HEK293 (cell line): Measurements from ENCODE around the gene DCTN3.
A peak's percentile ranks its signal among the peaks of the same experiment; 100 is the strongest.

Source experiments
- CTCF ChIA-PET: fragments of 350-600 bp; formaldehyde crosslinking; extraction: SDS; loops from one replicate; lab custom pipeline; 2021; ENCODE audit warnings: antibody characterized with exemption; lab: Yijun Ruan, JAX
- POLR2A ChIA-PET: fragments of 300-600 bp; formaldehyde crosslinking; extraction: SDS; loops from one replicate; lab custom pipeline; 2020; ENCODE audit warnings: antibody characterized with exemption, inconsistent platforms; lab: Yijun Ruan, JAX
- H3K27ac ChIP-seq: fragments of 200-500 bp; sonication (Bioruptor generic); 2 replicates; pipeline ENCODE4 v1.5.1; 2014; ENCODE audit warnings: low read depth, low read length, control low read depth, inconsistent platforms; ENCODE audit errors: extremely low read depth
- H3K36me3 ChIP-seq, 2 experiments: fragments of 200-500 bp in 1 of 2; sonication (Bioruptor generic) in 1 of 2; 1 replicate in 1 of 2; 2 replicates in 1 of 2; pipeline ENCODE4 v1.5.1; 2014 to 2017; ENCODE audit warnings: inconsistent platforms in 2 of 2, low read length in 2 of 2; ENCODE audit not compliant: control insufficient read depth in 2 of 2, insufficient read depth in 1 of 2
- H3K4me1 ChIP-seq: fragments of 200-500 bp; sonication (Bioruptor generic); 2 replicates; pipeline ENCODE4 v1.5.1; 2014; ENCODE audit warnings: mild to moderate bottlenecking, low read length, inconsistent platforms; ENCODE audit not compliant: control insufficient read depth, insufficient read depth
- H3K4me3 ChIP-seq: 2 replicates; pipeline ENCODE4 v1.5.1; 2011; ENCODE audit warnings: low read depth, mild to moderate bottlenecking, control low read depth, low read length, moderate library complexity
- H3K9me3 ChIP-seq: fragments of 200-500 bp; sonication (Bioruptor generic); 2 replicates; pipeline ENCODE4 v1.5.1; 2014; ENCODE audit warnings: low read depth, low read length, inconsistent platforms; ENCODE audit not compliant: control insufficient read depth, insufficient read depth
- FEZF1 ChIP-seq: fragments of 450-650 bp; formaldehyde crosslinking; IDR thresholded peaks from 2 replicates; pipeline ENCODE4 v1.5.1; 2016; ENCODE audit warnings: missing biosample characterization, missing genetic modification characterization
- GLI4 ChIP-seq: fragments of 450-650 bp; formaldehyde crosslinking; IDR thresholded peaks from 2 replicates; pipeline ENCODE4 v1.5.1; 2016; ENCODE audit warnings: missing biosample characterization, missing genetic modification characterization
- HOXC10 ChIP-seq: sonication (generic); formaldehyde crosslinking; IDR thresholded peaks from 2 replicates; pipeline ENCODE4 v1.8.1; 2023; ENCODE audit warnings: mild to moderate bottlenecking, missing genetic modification reagents
- RBAK ChIP-seq: fragments of 450-650 bp; formaldehyde crosslinking; IDR thresholded peaks from 2 replicates; pipeline ENCODE4 v1.5.1; 2016; ENCODE audit warnings: missing biosample characterization, missing genetic modification characterization
- REPIN1 ChIP-seq: fragments of 450-650 bp; formaldehyde crosslinking; IDR thresholded peaks from 2 replicates; pipeline ENCODE4 v1.5.1; 2017; ENCODE audit warnings: missing biosample characterization, missing genetic modification characterization, low read depth
- SCRT1 ChIP-seq: fragments of 450-650 bp; formaldehyde crosslinking; IDR thresholded peaks from 2 replicates; pipeline ENCODE4 v1.5.1; 2016; ENCODE audit warnings: missing biosample characterization, missing genetic modification characterization, borderline replicate concordance
- SCRT2 ChIP-seq: fragments of 450-650 bp; formaldehyde crosslinking; IDR thresholded peaks from 2 replicates; pipeline ENCODE4 v1.5.1; 2016; ENCODE audit warnings: missing biosample characterization, missing genetic modification characterization
- SP7 ChIP-seq: fragments of 450-650 bp; formaldehyde crosslinking; IDR thresholded peaks from 2 replicates; pipeline ENCODE4 v1.5.1; 2016; ENCODE audit warnings: missing biosample characterization, missing genetic modification characterization
- YY1 ChIP-seq: fragments of 450-650 bp; formaldehyde crosslinking; IDR thresholded peaks from 2 replicates; pipeline ENCODE4 v1.5.1; 2018; ENCODE audit warnings: missing biosample characterization, missing genetic modification characterization
- ZBTB48 ChIP-seq: fragments of 450-650 bp; formaldehyde crosslinking; IDR thresholded peaks from 2 replicates; pipeline ENCODE4 v1.5.1; 2016; ENCODE audit warnings: missing biosample characterization, missing genetic modification characterization
- ZNF157 ChIP-seq: fragments of 450-650 bp; formaldehyde crosslinking; IDR thresholded peaks from 2 replicates; pipeline ENCODE4 v1.5.1; 2016; ENCODE audit warnings: missing biosample characterization, missing genetic modification characterization
- ZNF19 ChIP-seq: fragments of 450-650 bp; formaldehyde crosslinking; IDR thresholded peaks from 2 replicates; pipeline ENCODE4; 2016; ENCODE audit warnings: missing biosample characterization, missing genetic modification characterization, low read depth
- ZNF23 ChIP-seq: fragments of 450-650 bp; formaldehyde crosslinking; IDR thresholded peaks from 2 replicates; pipeline ENCODE4 v1.5.1; 2016; ENCODE audit warnings: missing biosample characterization, missing genetic modification characterization, borderline replicate concordance
- ZNF324 ChIP-seq: fragments of 450-650 bp; formaldehyde crosslinking; IDR thresholded peaks from 2 replicates; pipeline ENCODE4 v1.5.1; 2016; ENCODE audit warnings: missing biosample characterization, missing genetic modification characterization
- ZNF354C ChIP-seq: fragments of 450-650 bp; formaldehyde crosslinking; IDR thresholded peaks from 2 replicates; pipeline ENCODE4 v1.5.1; 2016; ENCODE audit warnings: missing biosample characterization, missing genetic modification characterization, low read depth, borderline replicate concordance
- ZNF394 ChIP-seq: fragments of 450-650 bp; formaldehyde crosslinking; IDR thresholded peaks from 2 replicates; pipeline ENCODE4 v1.5.1; 2016; ENCODE audit warnings: missing biosample characterization, missing genetic modification characterization, mild to moderate bottlenecking, moderate library complexity, borderline replicate concordance
- ZNF510 ChIP-seq: fragments of 450-650 bp; formaldehyde crosslinking; IDR thresholded peaks from 2 replicates; pipeline ENCODE4 v1.5.1; 2018; ENCODE audit warnings: mild to moderate bottlenecking, missing genetic modification characterization, missing biosample characterization; ENCODE audit not compliant: insufficient replicate concordance
- ZNF624 ChIP-seq: fragments of 450-650 bp; formaldehyde crosslinking; IDR thresholded peaks from 2 replicates; pipeline ENCODE4 v1.5.1; 2017; ENCODE audit warnings: missing biosample characterization, missing genetic modification characterization
- ZNF654 ChIP-seq: fragments of 450-650 bp; formaldehyde crosslinking; IDR thresholded peaks from 2 replicates; pipeline ENCODE4 v1.5.1; 2016; ENCODE audit warnings: low read depth, missing biosample characterization, missing genetic modification characterization
- ZNF664 ChIP-seq: fragments of 450-650 bp; formaldehyde crosslinking; IDR thresholded peaks from 2 replicates; pipeline ENCODE4 v1.5.1; 2016; ENCODE audit warnings: missing biosample characterization, missing genetic modification characterization
- ZNF768 ChIP-seq: fragments of 450-650 bp; formaldehyde crosslinking; IDR thresholded peaks from 2 replicates; pipeline ENCODE4 v1.5.1; 2018; ENCODE audit warnings: missing biosample characterization, mild to moderate bottlenecking, missing genetic modification characterization
- ZNF776 ChIP-seq: fragments of 450-650 bp; formaldehyde crosslinking; IDR thresholded peaks from 2 replicates; pipeline ENCODE4 v1.5.0; 2017; ENCODE audit warnings: missing biosample characterization, missing genetic modification characterization, borderline replicate concordance
- TF ChIP-seq, protein P1 (sequence below): fragments of 450-650 bp; formaldehyde crosslinking; IDR thresholded peaks from 2 replicates; pipeline ENCODE4 v1.5.1; 2017; ENCODE audit warnings: missing biosample characterization, missing genetic modification characterization
- TF ChIP-seq, protein P2 (sequence below): fragments of 450-650 bp; formaldehyde crosslinking; IDR thresholded peaks from 2 replicates; pipeline ENCODE4 v1.5.1; 2016; ENCODE audit warnings: missing biosample characterization, missing genetic modification characterization
- TF ChIP-seq, protein P3 (sequence below): fragments of 450-650 bp; formaldehyde crosslinking; IDR thresholded peaks from 2 replicates; pipeline ENCODE4 v1.5.1; 2016; ENCODE audit warnings: missing biosample characterization, missing genetic modification characterization
- TF ChIP-seq, protein P4 (sequence below): fragments of 450-650 bp; formaldehyde crosslinking; IDR thresholded peaks from 2 replicates; pipeline ENCODE4 v1.5.1; 2016; ENCODE audit warnings: missing biosample characterization, missing genetic modification characterization
- TF ChIP-seq, protein P5 (sequence below): fragments of 450-650 bp; formaldehyde crosslinking; IDR thresholded peaks from 2 replicates; pipeline ENCODE4 v1.5.1; 2016; ENCODE audit warnings: missing biosample characterization, missing genetic modification characterization
- TF ChIP-seq, protein P6 (sequence below): fragments of 450-650 bp; formaldehyde crosslinking; IDR thresholded peaks from 2 replicates; pipeline ENCODE4 v1.5.1; 2016; ENCODE audit warnings: missing biosample characterization, missing genetic modification characterization

Gene DCTN3

DNA sequence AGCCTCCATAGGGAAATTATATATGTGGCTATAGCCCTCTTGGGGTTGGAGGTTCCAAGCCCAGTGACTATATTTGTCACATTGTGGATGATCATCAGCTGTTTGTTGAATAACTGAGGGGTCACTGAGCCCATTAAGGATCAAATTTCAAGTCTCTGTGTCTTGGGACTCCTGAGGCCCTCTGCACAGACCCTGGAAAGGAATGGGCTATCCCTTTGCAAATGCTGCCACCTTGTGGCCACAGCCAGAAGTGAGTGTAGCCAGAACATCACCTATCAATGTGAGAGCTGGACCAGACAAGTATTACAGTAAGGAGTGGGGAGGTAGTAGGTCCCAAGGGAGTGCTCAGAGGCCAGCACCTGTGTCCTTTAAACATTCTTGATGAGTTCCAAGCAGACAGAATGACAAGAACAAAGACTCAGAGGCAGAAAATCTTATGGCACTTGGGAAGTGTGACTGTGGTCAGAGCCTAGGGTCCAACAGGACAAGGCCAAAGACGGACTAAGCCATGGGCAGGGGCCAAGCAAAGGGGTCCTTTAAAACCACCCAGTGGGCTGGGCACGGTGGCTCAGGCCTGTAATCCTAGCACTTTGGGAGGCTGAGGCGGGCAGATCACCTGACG lies 16.6 kb downstream of the DCTN3 start:
- TF ChIP-seq HOXC10 (CRISPR knock-in tag) (no peak), YY1 (tag by site-specific recombination) (0 out of 2 replicates have a peak, but pooled peaks have one; percentile 18), FEZF1 (tag by site-specific recombination) (no peak), ZNF324 (no peak), ZNF776 (tag by site-specific recombination) (no peak), REPIN1 (tag by site-specific recombination) (no peak), ZNF624 (tag by site-specific recombination) (no peak), SP7 (tag by site-specific recombination) (no peak), ZNF654 (peak; percentile 87), ZNF394 (tag by site-specific recombination) (no peak), ZNF510 (tag by site-specific recombination) (no peak), SCRT2 (tag by site-specific recombination) (no peak), ZNF19 (no peak), ZNF354C (tag by site-specific recombination) (no peak), ZBTB48 (tag by site-specific recombination) (peak; percentile 29; the same call in 1 of the 2 replicates), GLI4 (tag by site-specific recombination) (no peak), SCRT1 (no peak), RBAK (tag by site-specific recombination) (no peak), ZNF768 (tag by site-specific recombination) (no peak), ZNF157 (tag by site-specific recombination) (no peak), ZNF664 (no peak), ZNF23 (no peak)
- TF ChIP-seq, protein P1, sequence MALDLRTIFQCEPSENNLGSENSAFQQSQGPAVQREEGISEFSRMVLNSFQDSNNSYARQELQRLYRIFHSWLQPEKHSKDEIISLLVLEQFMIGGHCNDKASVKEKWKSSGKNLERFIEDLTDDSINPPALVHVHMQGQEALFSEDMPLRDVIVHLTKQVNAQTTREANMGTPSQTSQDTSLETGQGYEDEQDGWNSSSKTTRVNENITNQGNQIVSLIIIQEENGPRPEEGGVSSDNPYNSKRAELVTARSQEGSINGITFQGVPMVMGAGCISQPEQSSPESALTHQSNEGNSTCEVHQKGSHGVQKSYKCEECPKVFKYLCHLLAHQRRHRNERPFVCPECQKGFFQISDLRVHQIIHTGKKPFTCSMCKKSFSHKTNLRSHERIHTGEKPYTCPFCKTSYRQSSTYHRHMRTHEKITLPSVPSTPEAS, result no peak
- TF ChIP-seq, protein P2, sequence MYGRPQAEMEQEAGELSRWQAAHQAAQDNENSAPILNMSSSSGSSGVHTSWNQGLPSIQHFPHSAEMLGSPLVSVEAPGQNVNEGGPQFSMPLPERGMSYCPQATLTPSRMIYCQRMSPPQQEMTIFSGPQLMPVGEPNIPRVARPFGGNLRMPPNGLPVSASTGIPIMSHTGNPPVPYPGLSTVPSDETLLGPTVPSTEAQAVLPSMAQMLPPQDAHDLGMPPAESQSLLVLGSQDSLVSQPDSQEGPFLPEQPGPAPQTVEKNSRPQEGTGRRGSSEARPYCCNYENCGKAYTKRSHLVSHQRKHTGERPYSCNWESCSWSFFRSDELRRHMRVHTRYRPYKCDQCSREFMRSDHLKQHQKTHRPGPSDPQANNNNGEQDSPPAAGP (tag by site-specific recombination), result no peak
- TF ChIP-seq, protein P3, sequence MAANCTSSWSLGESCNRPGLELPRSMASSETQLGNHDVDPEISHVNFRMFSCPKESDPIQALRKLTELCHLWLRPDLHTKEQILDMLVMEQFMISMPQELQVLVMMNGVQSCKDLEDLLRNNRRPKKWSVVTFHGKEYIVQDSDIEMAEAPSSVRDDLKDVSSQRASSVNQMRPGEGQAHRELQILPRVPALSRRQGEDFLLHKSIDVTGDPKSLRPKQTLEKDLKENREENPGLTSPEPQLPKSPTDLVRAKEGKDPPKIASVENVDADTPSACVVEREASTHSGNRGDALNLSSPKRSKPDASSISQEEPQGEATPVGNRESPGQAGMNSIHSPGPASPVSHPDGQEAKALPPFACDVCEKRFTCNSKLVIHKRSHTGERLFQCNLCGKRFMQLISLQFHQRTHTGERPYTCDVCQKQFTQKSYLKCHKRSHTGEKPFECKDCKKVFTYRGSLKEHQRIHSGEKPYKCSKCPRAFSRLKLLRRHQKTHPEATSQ, result no peak
- TF ChIP-seq, protein P4, sequence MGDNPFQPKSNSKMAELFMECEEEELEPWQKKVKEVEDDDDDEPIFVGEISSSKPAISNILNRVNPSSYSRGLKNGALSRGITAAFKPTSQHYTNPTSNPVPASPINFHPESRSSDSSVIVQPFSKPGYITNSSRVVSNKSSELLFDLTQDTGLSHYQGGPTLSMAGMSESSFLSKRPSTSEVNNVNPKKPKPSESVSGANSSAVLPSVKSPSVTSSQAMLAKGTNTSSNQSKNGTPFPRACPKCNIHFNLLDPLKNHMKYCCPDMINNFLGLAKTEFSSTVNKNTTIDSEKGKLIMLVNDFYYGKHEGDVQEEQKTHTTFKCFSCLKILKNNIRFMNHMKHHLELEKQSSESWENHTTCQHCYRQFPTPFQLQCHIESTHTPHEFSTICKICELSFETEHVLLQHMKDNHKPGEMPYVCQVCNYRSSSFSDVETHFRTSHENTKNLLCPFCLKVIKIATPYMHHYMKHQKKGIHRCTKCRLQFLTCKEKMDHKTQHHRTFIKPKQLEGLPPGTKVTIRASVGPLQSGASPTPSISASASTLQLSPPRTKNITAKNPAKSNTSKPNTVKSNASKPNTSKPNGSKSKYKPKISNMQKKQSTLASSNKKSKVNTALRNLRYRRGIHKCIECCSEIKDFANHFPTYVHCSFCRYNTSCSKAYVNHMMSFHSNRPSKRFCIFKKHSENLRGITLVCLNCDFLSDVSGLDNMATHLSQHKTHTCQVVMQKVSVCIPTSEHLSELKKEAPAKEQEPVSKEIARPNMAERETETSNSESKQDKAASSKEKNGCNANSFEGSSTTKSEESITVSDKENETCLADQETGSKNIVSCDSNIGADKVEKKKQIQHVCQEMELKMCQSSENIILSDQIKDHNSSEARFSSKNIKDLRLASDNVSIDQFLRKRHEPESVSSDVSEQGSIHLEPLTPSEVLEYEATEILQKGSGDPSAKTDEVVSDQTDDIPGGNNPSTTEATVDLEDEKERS (tag by site-specific recombination), result no peak
- TF ChIP-seq, protein P5, sequence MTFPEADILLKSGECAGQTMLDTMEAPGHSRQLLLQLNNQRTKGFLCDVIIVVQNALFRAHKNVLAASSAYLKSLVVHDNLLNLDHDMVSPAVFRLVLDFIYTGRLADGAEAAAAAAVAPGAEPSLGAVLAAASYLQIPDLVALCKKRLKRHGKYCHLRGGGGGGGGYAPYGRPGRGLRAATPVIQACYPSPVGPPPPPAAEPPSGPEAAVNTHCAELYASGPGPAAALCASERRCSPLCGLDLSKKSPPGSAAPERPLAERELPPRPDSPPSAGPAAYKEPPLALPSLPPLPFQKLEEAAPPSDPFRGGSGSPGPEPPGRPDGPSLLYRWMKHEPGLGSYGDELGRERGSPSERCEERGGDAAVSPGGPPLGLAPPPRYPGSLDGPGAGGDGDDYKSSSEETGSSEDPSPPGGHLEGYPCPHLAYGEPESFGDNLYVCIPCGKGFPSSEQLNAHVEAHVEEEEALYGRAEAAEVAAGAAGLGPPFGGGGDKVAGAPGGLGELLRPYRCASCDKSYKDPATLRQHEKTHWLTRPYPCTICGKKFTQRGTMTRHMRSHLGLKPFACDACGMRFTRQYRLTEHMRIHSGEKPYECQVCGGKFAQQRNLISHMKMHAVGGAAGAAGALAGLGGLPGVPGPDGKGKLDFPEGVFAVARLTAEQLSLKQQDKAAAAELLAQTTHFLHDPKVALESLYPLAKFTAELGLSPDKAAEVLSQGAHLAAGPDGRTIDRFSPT (tag by site-specific recombination), result no peak
- TF ChIP-seq, protein P6, sequence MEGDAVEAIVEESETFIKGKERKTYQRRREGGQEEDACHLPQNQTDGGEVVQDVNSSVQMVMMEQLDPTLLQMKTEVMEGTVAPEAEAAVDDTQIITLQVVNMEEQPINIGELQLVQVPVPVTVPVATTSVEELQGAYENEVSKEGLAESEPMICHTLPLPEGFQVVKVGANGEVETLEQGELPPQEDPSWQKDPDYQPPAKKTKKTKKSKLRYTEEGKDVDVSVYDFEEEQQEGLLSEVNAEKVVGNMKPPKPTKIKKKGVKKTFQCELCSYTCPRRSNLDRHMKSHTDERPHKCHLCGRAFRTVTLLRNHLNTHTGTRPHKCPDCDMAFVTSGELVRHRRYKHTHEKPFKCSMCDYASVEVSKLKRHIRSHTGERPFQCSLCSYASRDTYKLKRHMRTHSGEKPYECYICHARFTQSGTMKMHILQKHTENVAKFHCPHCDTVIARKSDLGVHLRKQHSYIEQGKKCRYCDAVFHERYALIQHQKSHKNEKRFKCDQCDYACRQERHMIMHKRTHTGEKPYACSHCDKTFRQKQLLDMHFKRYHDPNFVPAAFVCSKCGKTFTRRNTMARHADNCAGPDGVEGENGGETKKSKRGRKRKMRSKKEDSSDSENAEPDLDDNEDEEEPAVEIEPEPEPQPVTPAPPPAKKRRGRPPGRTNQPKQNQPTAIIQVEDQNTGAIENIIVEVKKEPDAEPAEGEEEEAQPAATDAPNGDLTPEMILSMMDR, result peak; percentile 77
- no peaks in the 10 kb centered on the region for H3K4me1 ChIP-seq
- no peak overlapping the region for H3K27ac ChIP-seq
- ChIA-PET CTCF (interaction anchor here (0.5 to 6.1 kb wide), 56 partner anchors 10 to 1230 kb away, joined by 3 to 105 read pairs (median 5); partner anchors contain the start of genes ARID3C, DCTN3, MYORG and SIGMAR1), POLR2A (interaction anchor here (1.3 kb wide), 1 partner anchor 16 kb away, joined by 3 read pairs; the partner anchor contains the start of gene DCTN3)
- no peaks in the 10 kb centered on the region for H3K9me3 ChIP-seq
- H3K36me3 ChIP-seq, result no peaks in the 10 kb centered on the region
- H3K4me3 ChIP-seq, result no peak overlapping the region
